HG03378 (cell line): ENCODE results near the gene ASPA.
"Not testable (repeated sequence)": the region's sequence is repeated elsewhere in the genome, so short reads cannot be mapped to it uniquely, and the experiment has no call there.

Experiments
- ATAC-seq: cut with Tn5 transposase; IDR thresholded peaks from one replicate; pipeline ENCODE4 v1.9.1; 2021; ENCODE audit warnings: mild to moderate bottlenecking, moderate library complexity; ENCODE audit not compliant: unreplicated experiment

Gene ASPA

GRCh38 chr17:3507071-3507470 lies 31.3 kb downstream of the ASPA start:
- ATAC-seq = no peak

GRCh38 chr17:3507869-3508268 lies 32.1 kb downstream of the ASPA start:
- no peak for ATAC-seq

- no peak for ATAC-seq
Measured at GRCh38 chr17:3510090-3510489, 34.3 kb downstream of the ASPA start.

- no peak for ATAC-seq
Measured at GRCh38 chr17:3511852-3512504, 36.2 kb downstream of the ASPA start.

GRCh38 chr17:3512505-3513171 lies 36.8 kb downstream of the ASPA start:
- ATAC-seq = no peak

- ATAC-seq = no peak
Measured at GRCh38 chr17:3513305-3514035, 37.7 kb downstream of the ASPA start.

GRCh38 chr17:3514167-3514566 lies 38.4 kb downstream of the ASPA start:
- not testable (repeated sequence) for ATAC-seq

GRCh38 chr17:3514873-3515272 lies 39.1 kb downstream of the ASPA start:
- no peak for ATAC-seq

GRCh38 chr17:3519472-3519871 lies 43.7 kb downstream of the ASPA start:
- not testable (repeated sequence) for ATAC-seq

- no peak for ATAC-seq
Measured at GRCh38 chr17:3524024-3524423, 48.2 kb downstream of the ASPA start.

GRCh38 chr17:3526491-3526890 lies 50.7 kb downstream of the ASPA start:
- no peak for ATAC-seq

GRCh38 chr17:3526971-3527370 lies 51.2 kb downstream of the ASPA start:
- no peak for ATAC-seq

GRCh38 chr17:3527468-3527867 lies 51.7 kb downstream of the ASPA start:
- ATAC-seq = no peak

- ATAC-seq = no peak
Measured at GRCh38 chr17:3527896-3528295, 52.1 kb downstream of the ASPA start.

GRCh38 chr17:3528403-3528851 lies 52.6 kb downstream of the ASPA start:
- no peak for ATAC-seq

- ATAC-seq = no peak
Measured at GRCh38 chr17:3528880-3529511, 53.2 kb downstream of the ASPA start.

- no peak for ATAC-seq
Measured at GRCh38 chr17:3529817-3530741, 54.3 kb downstream of the ASPA start.

- ATAC-seq = no peak
Measured at GRCh38 chr17:3531266-3532101, 55.7 kb downstream of the ASPA start.

GRCh38 chr17:3532106-3532858 lies 56.5 kb downstream of the ASPA start:
- ATAC-seq = no peak
